Lower leg skin (tissue), 3 donors: ENCODE results near the gene SCLT1.

Source experiments
- POLR2A ChIP-seq, 2 donors: fragments of 450-650 bp; IDR thresholded peaks; one replicate each; pipeline ENCODE4 v1.6.1; 2016 to 2017; ENCODE audit warnings: antibody characterized with exemption in 2 of 2, mild to moderate bottlenecking in 1 of 2, moderate library complexity in 1 of 2
- TF ChIP-seq, protein P1 (sequence below), 3 donors: fragments of 450-650 bp; IDR thresholded peaks; one replicate each; pipeline ENCODE4 v1.5.1; 2016; ENCODE audit warnings: antibody characterized with exemption in 3 of 3, mild to moderate bottlenecking in 3 of 3, moderate library complexity in 2 of 3

DNA sequence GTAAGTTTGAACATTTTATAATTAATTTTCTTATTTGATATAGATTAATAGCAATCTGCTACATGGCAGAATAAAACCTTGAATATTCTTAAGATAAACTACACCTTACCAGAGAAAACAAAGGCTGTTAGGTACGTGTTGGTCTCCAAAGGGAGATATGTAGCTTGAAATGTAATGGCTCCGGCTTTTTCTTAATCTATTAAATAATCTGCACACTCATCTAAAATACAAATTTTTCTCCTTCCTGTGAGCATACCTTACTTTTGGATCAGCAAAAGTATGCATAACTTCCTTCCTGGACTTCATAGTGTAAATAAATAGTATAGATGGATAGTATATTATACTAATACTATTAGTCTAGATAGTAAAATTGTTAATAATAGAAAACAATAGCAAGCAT lies 142.5 kb downstream of the SCLT1 start:
- TF ChIP-seq, protein P1, sequence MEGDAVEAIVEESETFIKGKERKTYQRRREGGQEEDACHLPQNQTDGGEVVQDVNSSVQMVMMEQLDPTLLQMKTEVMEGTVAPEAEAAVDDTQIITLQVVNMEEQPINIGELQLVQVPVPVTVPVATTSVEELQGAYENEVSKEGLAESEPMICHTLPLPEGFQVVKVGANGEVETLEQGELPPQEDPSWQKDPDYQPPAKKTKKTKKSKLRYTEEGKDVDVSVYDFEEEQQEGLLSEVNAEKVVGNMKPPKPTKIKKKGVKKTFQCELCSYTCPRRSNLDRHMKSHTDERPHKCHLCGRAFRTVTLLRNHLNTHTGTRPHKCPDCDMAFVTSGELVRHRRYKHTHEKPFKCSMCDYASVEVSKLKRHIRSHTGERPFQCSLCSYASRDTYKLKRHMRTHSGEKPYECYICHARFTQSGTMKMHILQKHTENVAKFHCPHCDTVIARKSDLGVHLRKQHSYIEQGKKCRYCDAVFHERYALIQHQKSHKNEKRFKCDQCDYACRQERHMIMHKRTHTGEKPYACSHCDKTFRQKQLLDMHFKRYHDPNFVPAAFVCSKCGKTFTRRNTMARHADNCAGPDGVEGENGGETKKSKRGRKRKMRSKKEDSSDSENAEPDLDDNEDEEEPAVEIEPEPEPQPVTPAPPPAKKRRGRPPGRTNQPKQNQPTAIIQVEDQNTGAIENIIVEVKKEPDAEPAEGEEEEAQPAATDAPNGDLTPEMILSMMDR (IDR thresholded peaks at IDR 0.05), result no peak
- TF ChIP-seq POLR2A (IDR thresholded peaks at IDR 0.05), result no peak
